K562 (cell line): Measurements from ENCODE around the gene NOSIP. TPM values are rescaled to one million over a fixed set of nuclear protein-coding genes. Genes with fewer than 3 reads are reported as not detected.

Source experiments
- ATAC-seq: fragments of 200-7000 bp; cut with Tn5 transposase; 3 replicates; pipeline ENCODE4 v1.9.1; 2020; ENCODE audit warnings: moderate library complexity
- BruUV-seq: library from RNA; stranded (reverse); fragments of 400-500 nt; replicated peaks from 2 replicates; lab custom pipeline; 2021; lab: Mats Ljungman, UMichigan
- CTCF ChIA-PET: fragments of 300-600 bp; formaldehyde crosslinking; extraction: SDS; loops from one replicate; lab custom pipeline; 2021; ENCODE audit warnings: low intra/inter-chr PET ratio; lab: Yijun Ruan, JAX
- POLR2A ChIA-PET: fragments of 300-600, 350-650 bp; sonication (Branson Sonifier 250); formaldehyde crosslinking; extraction: SDS; loops from one replicate; lab custom pipeline; 2021; ENCODE audit warnings: antibody characterized with exemption, inconsistent platforms; lab: Yijun Ruan, JAX
- DNase-seq, 4 experiments: peaks; one replicate each; pipeline versions ENCODE4 v3.0.0 to v3.0.0-alpha.2; 2011 to 2018; ENCODE audit warnings: low spot score in 3 of 4, mixed read lengths in 3 of 4; ENCODE audit errors: extremely low read depth in 1 of 4
- FAIRE-seq: peaks from 2 replicates; lab custom pipeline; 2011; peaks lifted over from hg19 to GRCh38; lab: Jason Lieb, UNC
- H2AFZ ChIP-seq: 2 replicates; pipeline ENCODE4 v1.6.0; 2011; ENCODE audit warnings: low read depth, low read length, control low read depth, inconsistent platforms
- H3K27ac ChIP-seq: fragments of 200-600 bp; 3 replicates; pipeline ENCODE4 v1.8.0; 2011; ENCODE audit warnings: low read depth, mild to moderate bottlenecking, control low read depth, inconsistent platforms, low read length, moderate library complexity, mixed read lengths; ENCODE audit errors: extremely low read depth
- H3K27me3 ChIP-seq, 2 experiments: fragments of 300-600 bp in 1 of 2; 2 replicates in 1 of 2; 3 replicates in 1 of 2; pipeline versions ENCODE4 v1.6.0 to v1.8.0; 2011; ENCODE audit warnings: inconsistent platforms in 2 of 2, low read length in 2 of 2, mild to moderate bottlenecking in 1 of 2, mixed read lengths in 1 of 2, moderate library complexity in 1 of 2; ENCODE audit not compliant: control insufficient read depth in 2 of 2, insufficient read depth in 2 of 2
- H3K36me3 ChIP-seq: fragments of 300-600 bp; 3 replicates; pipeline ENCODE4 v1.8.0; 2011; ENCODE audit warnings: mild to moderate bottlenecking, low read length, inconsistent platforms; ENCODE audit not compliant: control insufficient read depth, insufficient read depth
- H3K4me1 ChIP-seq, 2 experiments: fragments of 200-600 bp in 1 of 2; replicated peaks in 1 of 2; 2 replicates in 1 of 2; 3 replicates in 1 of 2; pipeline versions ENCODE4 v1.5.1 to v1.8.0; 2011; ENCODE audit warnings: inconsistent platforms in 2 of 2, low read length in 2 of 2, mild to moderate bottlenecking in 1 of 2, mixed read lengths in 1 of 2, moderate library complexity in 1 of 2; ENCODE audit not compliant: control insufficient read depth in 2 of 2, insufficient read depth in 2 of 2
- H3K4me2 ChIP-seq: 2 replicates; pipeline ENCODE4 v1.6.1; 2011; ENCODE audit warnings: low read length, control low read depth, inconsistent platforms, mixed read lengths; ENCODE audit not compliant: insufficient read depth
- H3K4me3 ChIP-seq: fragments of 200-600 bp; sonication (generic), shearing (Covaris generic); 2 replicates; pipeline ENCODE4 v1.5.1; 2016; ENCODE audit warnings: control low read depth, inconsistent platforms
- H3K79me2 ChIP-seq: fragments of 200-600 bp; 3 replicates; pipeline ENCODE4 v1.8.0; 2011; ENCODE audit warnings: low read length, inconsistent platforms; ENCODE audit not compliant: control insufficient read depth, insufficient read depth
- H3K9ac ChIP-seq, 2 experiments: 2 replicates each; pipeline versions ENCODE4 v1.6.0 to v1.6.1; 2011; ENCODE audit warnings: low read depth in 2 of 2, low read length in 2 of 2, control low read depth in 1 of 2, inconsistent platforms in 1 of 2, mild to moderate bottlenecking in 1 of 2, mixed read lengths in 1 of 2; ENCODE audit not compliant: insufficient read depth in 1 of 2
- H3K9me1 ChIP-seq: one replicate; pipeline ENCODE4 v1.6.0; 2011; ENCODE audit warnings: inconsistent platforms, mild to moderate bottlenecking, low read length, moderate library complexity; ENCODE audit not compliant: control insufficient read depth, insufficient read depth
- H3K9me3 ChIP-seq: replicated peaks from 2 replicates; pipeline ENCODE4 v1.5.1; 2011; ENCODE audit warnings: low read depth, low read length, inconsistent platforms; ENCODE audit not compliant: control insufficient read depth, insufficient read depth
- H4K20me1 ChIP-seq: replicated peaks from 2 replicates; pipeline ENCODE4 v1.6.1; 2011; ENCODE audit warnings: low read length, inconsistent platforms, mixed read lengths; ENCODE audit not compliant: control insufficient read depth, insufficient read depth
- CGGBP1 ChIP-seq: fragments of 250-450 bp; sonication (Bioruptor Pico); IDR thresholded peaks from 2 replicates; pipeline ENCODE4 v1.9.0; 2021; ENCODE audit warnings: mild to moderate bottlenecking
- EGR1 ChIP-seq: fragments of 450-650 bp; conservative IDR thresholded peaks from 2 replicates; pipeline ENCODE4 v1.6.1; 2017; ENCODE audit warnings: mild to moderate bottlenecking
- ETV5 ChIP-seq: sonication (generic); formaldehyde crosslinking; IDR thresholded peaks from 2 replicates; pipeline ENCODE4 v1.4.0; 2020; ENCODE audit warnings: low read depth, mild to moderate bottlenecking, missing genetic modification reagents
- GABPB1 ChIP-seq: sonication (generic); formaldehyde crosslinking; IDR thresholded peaks from 2 replicates; pipeline ENCODE4 v1.8.0; 2022; ENCODE audit warnings: mild to moderate bottlenecking, missing genetic modification reagents
- HNRNPLL ChIP-seq: fragments of 200-400 bp; formaldehyde crosslinking; IDR thresholded peaks from 2 replicates; pipeline ENCODE4 v1.6.1; 2017; ENCODE audit warnings: low read length, low read depth, mild to moderate bottlenecking; ENCODE audit not compliant: poor library complexity, severe bottlenecking
- MYBL2 ChIP-seq, 2 experiments: fragments of 450-650 bp in 1 of 2; sonication (generic) in 1 of 2; formaldehyde crosslinking in 1 of 2; IDR thresholded peaks; 2 replicates each; pipeline versions ENCODE4 v1.6.1 to v1.8.1; 2017 to 2022; ENCODE audit warnings: borderline replicate concordance in 1 of 2, inconsistent platforms in 1 of 2, low read depth in 1 of 2, mild to moderate bottlenecking in 1 of 2, missing genetic modification reagents in 1 of 2, moderate library complexity in 1 of 2
- PHB2 ChIP-seq: fragments of 450-650 bp; IDR thresholded peaks from 2 replicates; pipeline ENCODE4 v1.6.1; 2017; ENCODE audit warnings: low read depth
- PHF20 ChIP-seq: fragments of 450-650 bp; IDR thresholded peaks from 2 replicates; pipeline ENCODE4 v1.6.1; 2018; ENCODE audit not compliant: partially characterized antibody
- PTRF ChIP-seq: fragments of 450-650 bp; IDR thresholded peaks from 2 replicates; pipeline ENCODE4 v1.6.1; 2016; ENCODE audit warnings: mild to moderate bottlenecking, missing genetic modification characterization, missing compliant biosample characterization
- RNF219 ChIP-seq: fragments of 250-450 bp; sonication (Bioruptor Pico); IDR thresholded peaks from 2 replicates; pipeline ENCODE4 v1.5.0; 2022; ENCODE audit warnings: mild to moderate bottlenecking
- SIRT6 ChIP-seq: IDR thresholded peaks from one replicate; pipeline ENCODE4 v1.6.1; 2012; ENCODE audit warnings: low read depth, mild to moderate bottlenecking, control low read depth, inconsistent platforms, low read length, moderate library complexity
- SIX5 ChIP-seq, 2 experiments: IDR thresholded peaks; 2 replicates each; pipeline ENCODE4 v1.6.1; 2011; ENCODE audit warnings: low read length in 2 of 2, borderline replicate concordance in 1 of 2, low read depth in 1 of 2, mild to moderate bottlenecking in 1 of 2, moderate library complexity in 1 of 2; ENCODE audit not compliant: insufficient read depth in 1 of 2
- SMAD3 ChIP-seq: fragments of 450-650 bp; formaldehyde crosslinking; conservative IDR thresholded peaks from 2 replicates; pipeline ENCODE4 v1.4.0; 2020; ENCODE audit warnings: mild to moderate bottlenecking
- ZKSCAN8 ChIP-seq: fragments of 200-800 bp; sonication (Bioruptor generic); IDR thresholded peaks from 2 replicates; pipeline ENCODE4 v1.6.1; 2016; ENCODE audit warnings: missing genetic modification characterization, missing compliant biosample characterization
- ZNF121 ChIP-seq: sonication (generic); formaldehyde crosslinking; conservative IDR thresholded peaks from 2 replicates; pipeline ENCODE4 v1.8.0; 2022; ENCODE audit warnings: missing genetic modification reagents
- ZNF232 ChIP-seq: sonication (generic); formaldehyde crosslinking; IDR thresholded peaks from 2 replicates; pipeline ENCODE4 v1.8.0; 2022; ENCODE audit warnings: mild to moderate bottlenecking, missing genetic modification reagents
- ZNF512 ChIP-seq: IDR thresholded peaks from 2 replicates; pipeline ENCODE4 v1.6.1; 2016; ENCODE audit warnings: missing genetic modification characterization, missing compliant biosample characterization
- WGBS: fragments of 100-300 bp; shearing (Covaris generic); methylation state at CpG from one replicate; pipeline ENCODE4 v1.1.6; 2016; ENCODE audit warnings: low coverage, mixed read lengths; ENCODE audit not compliant: insufficient coverage; ENCODE audit errors: missing lambda C conversion rate; 5-methylcytosine and 5-hydroxymethylcytosine counted together
- in situ Hi-C: fragments of 300-500 bp; cut with MboI; formaldehyde crosslinking; loops from 4 replicates; pipeline ENCODE4 v1.15.0; 2018; ENCODE audit warnings: inconsistent platforms, mixed read lengths
- intact Hi-C: fragments of 100-400 bp; cut with micrococcal nuclease; formaldehyde crosslinking; loops from 2 replicates; pipeline ENCODE4 v1.14.2; 2022
- polyA plus RNA-seq, 8 experiments: library from polyadenylated mRNA; depleted of rRNA in 4 of 8; stranded (reverse) in 5 of 8; unstranded in 3 of 8; fragments of >200 nt; fragmentation: Nextera tagmentation in 2 of 8; fragmentation: Illumina TruSeq in 1 of 8; extraction: Ambion mirVana in 2 of 8; extraction: Trizol in 1 of 8; gene quantifications; 2 replicates each; pipeline versions ENCODE4 v1.2.1 to v1.2.3, GENCODE V29; 2011 to 2014; ENCODE audit warnings: inconsistent platforms in 1 of 8, missing spikeins in 1 of 8
- total RNA-seq, 7 experiments: library from RNA; depleted of rRNA in 6 of 7; stranded (reverse); fragments of >200 nt in 6 of 7; fragmentation: Illumina TruSeq in 2 of 7; extraction: Trizol in 2 of 7; gene quantifications; 2 replicates each; pipeline versions ENCODE4 v1.2.1 to v1.2.3, GENCODE V29; 2011 to 2021; ENCODE audit warnings: low replicate concordance in 1 of 7
- TF ChIP-seq, protein P1 (sequence below): fragments of 450-650 bp; IDR thresholded peaks from one replicate; pipeline ENCODE4 v1.6.1; 2018; ENCODE audit warnings: mild to moderate bottlenecking, moderate library complexity; ENCODE audit not compliant: partially characterized antibody

The NOSIP gene
- total and polyA plus RNA-seq, 9 of the 15 experiments (the other 6 are each of a cell fraction or from before 2014, with no cell fraction given) = 14.4 to 153 (median 79.9) TPM

DNA sequence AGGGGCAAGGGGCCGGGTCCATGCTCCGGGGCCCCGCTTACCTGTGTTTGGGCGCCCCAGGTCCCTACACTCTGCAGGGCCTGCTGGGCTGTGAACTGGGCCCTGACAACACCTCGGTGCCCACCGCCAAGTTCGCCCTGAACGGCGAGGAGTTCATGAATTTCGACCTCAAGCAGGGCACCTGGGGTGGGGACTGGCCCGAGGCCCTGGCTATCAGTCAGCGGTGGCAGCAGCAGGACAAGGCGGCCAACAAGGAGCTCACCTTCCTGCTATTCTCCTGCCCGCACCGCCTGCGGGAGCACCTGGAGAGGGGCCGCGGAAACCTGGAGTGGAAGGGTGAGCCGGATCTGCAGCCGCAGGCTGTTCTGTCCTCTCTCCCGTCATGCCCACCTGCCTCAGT lies 66.2 kb downstream of the NOSIP start:
- intact Hi-C loops (no loop called here), in situ Hi-C loops (no loop called here)
- Histone ChIP-seq H3K9me3 (no peaks in the 10 kb centered on the region), H3K79me2 (no peaks in the 10 kb centered on the region), H3K27me3 (no peaks in the 10 kb centered on the region), H3K4me1 (peaks cover 7 to 35% of the 10 kb centered on the region in 2 experiments; a peak in 4 of 5 replicates), H3K36me3 (no peaks in the 10 kb centered on the region), H3K4me3 (no peak overlapping the region), H4K20me1 (no peaks in the 10 kb centered on the region), H3K9me1 (no peaks in the 10 kb centered on the region), H3K4me2 (no peak overlapping the region), H2AFZ (no peak overlapping the region), H3K9ac (peak overlapping the region in 1 of 2 experiments; percentile 71; a peak in 2 of 4 replicates), H3K27ac (no peak overlapping the region)
- FAIRE-seq (no peak), DNase-seq (no peak), ATAC-seq (no peak)
- TF ChIP-seq PTRF (tag) = no peak
- no peak for TF ChIP-seq ETV5
- TF ChIP-seq ZKSCAN8 (CRISPR knock-in tag) = no peak
- no peak for TF ChIP-seq PHB2
- TF ChIP-seq SIRT6 = no peak
- no peak for TF ChIP-seq EGR1
- TF ChIP-seq, protein P1, sequence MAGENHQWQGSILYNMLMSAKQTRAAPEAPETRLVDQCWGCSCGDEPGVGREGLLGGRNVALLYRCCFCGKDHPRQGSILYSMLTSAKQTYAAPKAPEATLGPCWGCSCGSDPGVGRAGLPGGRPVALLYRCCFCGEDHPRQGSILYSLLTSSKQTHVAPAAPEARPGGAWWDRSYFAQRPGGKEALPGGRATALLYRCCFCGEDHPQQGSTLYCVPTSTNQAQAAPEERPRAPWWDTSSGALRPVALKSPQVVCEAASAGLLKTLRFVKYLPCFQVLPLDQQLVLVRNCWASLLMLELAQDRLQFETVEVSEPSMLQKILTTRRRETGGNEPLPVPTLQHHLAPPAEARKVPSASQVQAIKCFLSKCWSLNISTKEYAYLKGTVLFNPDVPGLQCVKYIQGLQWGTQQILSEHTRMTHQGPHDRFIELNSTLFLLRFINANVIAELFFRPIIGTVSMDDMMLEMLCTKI = no peak
- no peak for TF ChIP-seq PHF20
- TF ChIP-seq ZNF121 = no peak
- no peak for TF ChIP-seq CGGBP1 (CRISPR knock-in tag)
- no peak for TF ChIP-seq ZNF232 (CRISPR knock-in tag)
- TF ChIP-seq SIX5 (IDR thresholded peaks at IDR 0.05; ENCODE audit: borderline replicate concordance in 1 of 2, insufficient read depth in 1 of 2, low read depth in 1 of 2, low read length in 2 of 2) = no peak
- TF ChIP-seq ZNF512 (tag) = no peak
- TF ChIP-seq GABPB1 (CRISPR knock-in tag) = no peak
- TF ChIP-seq RNF219 (CRISPR knock-in tag) = no peak
- no peak for TF ChIP-seq HNRNPLL
- no peak for TF ChIP-seq MYBL2 (IDR thresholded peaks at IDR 0.05; ENCODE audit: low read depth)
- no peak for TF ChIP-seq MYBL2 (CRISPR knock-in tag; IDR thresholded peaks at IDR 0.05; ENCODE audit: borderline replicate concordance)
- TF ChIP-seq SMAD3 (CRISPR knock-in tag) = no peak
- ChIA-PET POLR2A (interaction anchor here (0.6 to 0.8 kb wide), 5 partner anchors 18 to 63 kb away, joined by 3 to 4 read pairs (median 3); partner anchors contain the start of gene RPS11), CTCF (no interaction called here)
- 83% methylated on average over 16 of the region's 21 CpGs for WGBS
- no TSS peak for BruUV-seq
